Spleen (tissue), 3 donors: ENCODE data around the gene DHX34.
"Not testable (repeated sequence)": the region's sequence is repeated elsewhere in the genome, so short reads cannot be mapped to it uniquely, and the experiment has no call there.

Experiments used
- POLR2A ChIP-seq, 3 donors: fragments of 450-650 bp; IDR thresholded peaks; one replicate each; pipeline ENCODE4 v1.5.1; 2017; ENCODE audit warnings: antibody characterized with exemption in 3 of 3, mild to moderate bottlenecking in 1 of 3
- POLR2AphosphoS5 ChIP-seq, 3 donors: sonication (generic); formaldehyde crosslinking; IDR thresholded peaks; one replicate each; pipeline ENCODE4 v1.5.1; 2017; ENCODE audit warnings: antibody characterized with exemption in 3 of 3

GRCh38 chr19:47300867-47301266, 48.2 kb upstream of the DHX34 start:
- not testable (repeated sequence) for TF ChIP-seq POLR2A, POLR2AphosphoS5 (IDR thresholded peaks at IDR 0.05)
